Epithelial cell of esophagus (primary cell): ENCODE results near the gene IL16.
A peak's percentile ranks its signal among the peaks of the same experiment; 100 is the strongest.

Source experiments
- DNase-seq: peaks from one replicate; pipeline ENCODE4 v3.0.0; 2010; ENCODE audit warnings: low read depth
- H3K4me3 ChIP-seq: 2 replicates; pipeline ENCODE4 v1.5.1; 2011; ENCODE audit warnings: mild to moderate bottlenecking, low read length, control low read depth
- CTCF ChIP-seq: IDR thresholded peaks from 2 replicates; pipeline ENCODE4 v1.5.1; 2011; ENCODE audit warnings: low read depth, mild to moderate bottlenecking, low read length, control low read depth, inconsistent platforms; ENCODE audit not compliant: insufficient read depth; ENCODE audit errors: missing control alignments

The IL16 gene

DNA sequence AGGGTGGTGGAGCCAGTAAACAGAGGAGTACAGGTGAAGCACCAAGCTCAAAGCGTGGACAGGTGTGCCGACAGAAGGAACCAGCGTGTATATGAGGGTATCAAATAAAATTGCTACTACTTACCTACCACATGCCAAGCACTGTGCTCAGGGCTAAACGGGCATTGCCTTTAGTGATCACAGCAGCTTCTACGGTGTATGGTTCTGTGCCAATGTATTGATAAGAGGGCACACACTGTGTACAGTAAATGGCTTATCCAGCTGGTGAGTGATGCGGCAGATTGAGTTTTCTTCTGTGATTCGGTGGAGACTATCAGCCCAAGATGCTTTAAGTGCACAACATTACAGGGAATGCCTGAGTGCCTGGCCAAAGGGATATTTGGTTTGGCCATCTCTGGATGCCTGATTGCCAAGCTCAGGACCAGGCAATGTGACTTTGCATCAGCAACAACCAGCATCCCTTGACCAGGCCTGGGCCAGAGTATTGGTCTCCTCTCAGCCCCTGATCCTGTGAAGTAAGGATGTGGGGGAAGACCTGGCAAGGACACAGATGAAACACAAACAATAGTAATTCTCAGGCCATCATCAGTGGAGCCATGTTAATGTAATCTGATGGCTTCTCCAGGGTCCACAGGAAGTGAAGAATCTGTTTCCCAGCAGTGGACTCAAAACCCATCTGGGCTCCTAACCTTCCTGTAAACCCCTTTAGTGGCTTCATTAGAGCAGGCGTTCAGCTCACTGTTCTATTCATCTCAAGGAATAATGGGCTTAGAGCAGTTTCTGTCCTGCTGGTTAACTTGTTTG lies 113.2 kb downstream of the IL16 start:
- TF ChIP-seq CTCF: no peak
- H3K4me3 ChIP-seq: no peak overlapping the region
- DNase-seq: no peak

- no peak for TF ChIP-seq CTCF
- H3K4me3 ChIP-seq: no peak overlapping the region
- DNase-seq: no peak
Measured at GRCh38 chr15:81310480-81310879, 113.8 kb downstream of the IL16 start.

- DNase-seq: no peak
- TF ChIP-seq CTCF: no peak
- H3K4me3 ChIP-seq: no peak overlapping the region
Measured at GRCh38 chr15:81311752-81312464, 115.2 kb downstream of the IL16 start.

- DNase-seq: peak; percentile 99
- TF ChIP-seq CTCF: no peak
- no peak overlapping the region for H3K4me3 ChIP-seq
Measured at GRCh38 chr15:81312790-81313543, 116.3 kb downstream of the IL16 start.

DNA sequence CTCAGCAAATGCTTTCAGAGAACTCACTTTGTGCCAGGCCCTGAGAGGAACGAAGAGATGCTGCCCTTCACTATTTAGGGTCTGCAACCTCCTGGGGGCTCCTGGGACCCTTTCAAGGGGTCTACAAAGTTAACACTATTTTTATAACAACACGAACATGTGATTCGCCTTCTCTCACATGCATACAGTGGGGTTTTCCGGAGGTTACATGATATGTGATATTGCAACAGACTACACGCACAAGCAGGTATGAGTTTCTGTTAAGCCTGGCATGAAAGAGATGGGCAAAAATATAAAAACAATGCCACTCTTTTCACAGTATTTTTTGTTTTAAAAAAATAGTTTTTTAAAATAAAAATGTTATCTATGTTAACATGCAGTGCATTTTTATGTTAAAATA lies 117.0 kb downstream of the IL16 start:
- DNase-seq: peak; percentile 78
- TF ChIP-seq CTCF: no peak
- no peak overlapping the region for H3K4me3 ChIP-seq

GRCh38 chr15:81314378-81314777 lies 117.7 kb downstream of the IL16 start:
- H3K4me3 ChIP-seq: no peak overlapping the region
- no peak for TF ChIP-seq CTCF
- DNase-seq: no peak
